ENCODE results near the gene AKAIN1.

DNA sequence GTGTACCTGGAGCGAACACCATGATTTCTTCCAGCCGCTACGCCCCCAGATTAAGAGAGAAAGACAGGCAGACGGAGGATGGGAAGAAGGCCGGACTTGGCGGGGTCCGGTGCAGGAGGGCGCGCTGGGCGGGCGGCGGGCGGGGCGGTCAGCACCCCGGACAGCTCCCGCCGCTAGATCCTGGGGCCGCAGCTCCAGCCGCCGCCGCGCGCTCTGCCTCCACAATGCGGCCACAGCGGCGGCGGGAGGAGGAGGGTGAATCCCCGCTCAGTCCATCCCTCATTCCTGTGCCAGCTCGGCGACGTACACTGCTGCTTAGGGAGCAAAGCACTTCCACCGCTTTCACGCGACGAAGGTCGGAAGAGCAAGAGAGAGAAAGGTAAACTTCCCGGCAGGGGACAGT, at the start of gene AKAIN1:
- TF ChIP-seq YY1 (IDR thresholded peaks at IDR 0.05; ENCODE audit: insufficient read depth, insufficient read length): no peak
- TF ChIP-seq ZNF274 (IDR thresholded peaks at IDR 0.05; ENCODE audit: low read depth, low read length): no peak
- TF ChIP-seq SUZ12 (IDR thresholded peaks at IDR 0.05; ENCODE audit: extremely low read depth, insufficient read depth, insufficient read length): no peak
